CD4-positive, alpha-beta T cell treated with Interferon alpha-2 for 1 hour (primary cell): ENCODE measurements around the gene DLEC1.

Experiments used
- DNase-seq, 2 donors: peaks; one replicate each; pipeline ENCODE4 v3.0.0-alpha.2; 2020 to 2022

Gene DLEC1

GRCh38 chr3:38002940-38003339 is 36.1 kb upstream of the DLEC1 start:
- no peak for DNase-seq

DNA sequence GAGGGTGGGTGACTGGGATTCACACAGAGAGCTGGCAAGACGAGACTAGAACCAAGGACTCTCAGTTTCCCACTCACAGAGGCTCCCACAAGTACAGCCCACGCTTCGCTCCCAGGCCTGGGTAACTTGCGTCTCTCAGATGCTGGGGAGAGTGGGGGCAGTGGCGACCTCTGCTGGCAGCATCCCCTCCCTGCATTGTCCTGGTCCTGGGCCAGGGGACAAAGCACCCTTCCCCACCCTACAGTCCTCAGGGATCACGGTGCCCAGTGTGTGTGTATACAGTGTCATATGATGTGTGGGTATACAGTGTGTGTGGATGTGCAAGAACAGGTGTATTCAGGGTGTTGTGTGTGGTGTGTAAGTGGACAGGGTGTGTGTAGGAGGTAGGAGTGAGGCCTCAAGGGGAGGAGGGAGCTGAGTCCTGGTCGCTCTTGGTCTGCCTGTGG is 35.6 kb upstream of the DLEC1 start:
- peak; percentile 43 to 67 for DNase-seq

- DNase-seq: no peak
These were observed 35.1 kb upstream of the DLEC1 start for GRCh38 chr3:38003817-38004414.

GRCh38 chr3:38004415-38005075 is 34.5 kb upstream of the DLEC1 start:
- peak; percentile 52 to 67 for DNase-seq

GRCh38 chr3:38005076-38006020 is 33.7 kb upstream of the DLEC1 start:
- no peak for DNase-seq

GRCh38 chr3:38006031-38006430 is 33.0 kb upstream of the DLEC1 start:
- no peak for DNase-seq

DNA sequence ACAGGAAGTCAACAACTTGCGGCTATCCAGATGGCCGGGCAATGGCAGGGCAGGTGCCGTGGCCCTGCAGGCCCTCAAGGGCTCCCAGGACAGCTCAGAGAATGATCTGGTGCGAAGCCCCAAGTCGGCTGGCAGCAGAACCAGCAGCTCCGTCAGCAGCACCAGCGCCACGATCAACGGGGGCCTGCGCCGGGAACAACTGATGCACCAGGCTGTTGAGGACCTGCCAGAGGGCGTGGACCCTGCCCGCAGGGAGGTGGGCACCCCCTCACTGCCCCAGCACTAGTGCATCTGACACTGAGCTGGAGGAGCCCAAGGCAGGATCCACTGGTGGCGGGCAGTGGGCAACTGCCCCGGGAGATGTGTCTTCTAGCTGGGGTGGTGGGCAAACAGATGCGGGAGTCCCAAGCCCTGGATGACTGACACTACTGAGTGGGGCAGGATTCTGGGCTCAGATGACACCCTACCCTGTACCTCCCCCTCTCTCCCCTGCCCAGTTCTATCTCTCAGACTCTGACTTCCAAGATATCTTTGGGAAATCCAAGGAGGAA is 32.5 kb upstream of the DLEC1 start:
- DNase-seq: no peak

DNA sequence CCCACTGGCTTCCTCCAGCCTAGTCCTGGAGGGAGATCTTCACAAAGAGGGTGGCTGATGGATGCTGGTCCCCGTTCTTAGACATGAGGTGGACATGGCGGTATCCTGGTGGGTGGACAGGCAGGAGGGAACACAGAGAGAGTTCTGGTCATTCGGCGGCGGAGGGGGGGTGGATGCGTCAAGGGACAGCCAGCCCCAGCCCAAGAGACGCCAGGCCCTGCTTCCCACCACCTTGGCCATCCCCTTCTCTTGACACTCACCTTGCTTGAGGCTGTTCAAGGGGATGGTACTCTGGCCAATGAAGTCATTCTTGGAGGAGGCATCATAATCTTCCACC is 31.3 kb upstream of the DLEC1 start:
- no peak for DNase-seq

DNA sequence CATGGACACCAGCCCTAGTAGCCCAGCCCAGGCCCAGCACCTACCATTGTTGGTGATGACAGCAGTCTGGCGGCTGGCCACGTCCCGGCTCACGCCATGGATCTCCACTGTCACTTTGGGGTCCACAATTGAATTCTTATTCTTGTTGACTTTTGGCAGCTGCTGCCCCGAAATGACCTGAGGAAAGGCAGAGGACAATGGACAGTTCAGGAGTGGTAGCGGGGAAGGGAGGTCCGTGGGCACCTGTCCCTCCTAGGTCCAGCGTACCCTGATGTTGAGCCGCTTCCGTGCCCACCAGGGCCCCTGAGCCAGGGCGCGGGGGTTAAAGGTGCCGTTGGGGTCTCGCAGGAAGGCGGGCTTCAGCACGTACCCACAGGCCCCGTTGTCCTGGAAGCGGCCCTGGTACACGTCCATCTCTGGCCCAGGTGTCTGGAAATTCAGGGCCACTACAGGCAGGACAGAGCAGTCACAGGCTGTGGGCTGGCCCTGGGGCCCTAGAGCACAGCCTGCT is 30.8 kb upstream of the DLEC1 start:
- no peak for DNase-seq

GRCh38 chr3:38008971-38009580 is 29.9 kb upstream of the DLEC1 start:
- DNase-seq: no peak

DNA sequence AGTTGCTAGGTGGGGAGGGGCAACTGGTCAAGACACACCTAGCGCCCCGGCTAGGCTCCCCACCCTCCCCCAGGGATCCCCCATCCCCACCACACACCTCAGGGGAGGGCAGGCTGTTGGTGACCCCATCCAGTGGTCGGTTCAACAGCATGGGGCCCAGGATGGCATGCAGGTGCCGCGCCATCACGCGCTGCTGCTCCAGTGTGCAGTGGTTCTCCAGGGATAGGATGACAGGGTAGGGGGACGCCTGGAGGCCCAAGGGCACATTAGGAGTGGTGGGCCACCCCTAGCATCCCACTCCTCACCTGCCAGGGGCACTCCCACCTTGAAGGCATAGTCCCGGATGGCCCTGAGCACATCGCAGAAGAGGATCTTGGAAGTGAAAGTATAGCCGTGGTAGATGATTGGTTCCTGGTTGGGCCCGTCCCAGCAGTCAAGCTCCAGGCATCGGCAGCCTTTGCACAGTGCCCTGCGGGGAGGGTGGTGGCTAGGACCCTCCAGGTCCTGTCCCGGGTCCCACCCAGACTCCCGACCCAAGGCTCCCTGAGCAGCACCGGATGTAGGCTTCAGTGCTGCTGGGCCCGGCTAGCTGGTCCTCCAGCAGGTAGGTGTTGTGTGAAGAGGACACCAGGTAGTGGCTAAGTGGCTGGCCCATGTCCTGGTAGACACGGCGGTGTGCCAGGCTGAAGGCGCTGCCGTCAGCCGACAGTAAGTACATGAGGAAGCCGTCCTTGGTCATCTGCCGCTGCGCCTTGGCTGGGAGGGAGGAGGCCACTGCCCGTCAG is 29.0 kb upstream of the DLEC1 start:
- no peak for DNase-seq

- DNase-seq: no peak
These were observed 27.9 kb upstream of the DLEC1 start for GRCh38 chr3:38011111-38011510.

GRCh38 chr3:38015485-38015884 is 23.5 kb upstream of the DLEC1 start:
- no peak for DNase-seq

DNA sequence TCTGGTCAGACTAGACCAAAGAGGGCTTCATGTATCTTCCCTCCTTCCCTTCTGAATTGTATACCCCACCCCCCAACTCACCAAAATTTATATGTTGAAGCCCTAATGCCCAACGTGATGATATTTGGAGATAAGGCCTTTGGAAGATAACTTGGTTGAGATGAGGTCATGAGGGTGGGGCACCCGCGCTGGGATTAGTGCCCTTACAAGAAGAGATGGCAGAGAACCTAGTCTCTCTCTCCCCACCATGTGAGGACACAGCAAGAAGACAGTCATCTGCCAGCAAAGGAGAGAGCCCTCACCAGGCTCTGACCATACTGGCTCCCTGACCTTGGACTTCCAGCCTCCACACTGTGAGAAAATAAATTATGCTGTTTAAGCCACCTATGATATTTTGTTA is 23.0 kb upstream of the DLEC1 start:
- DNase-seq: no peak

DNA sequence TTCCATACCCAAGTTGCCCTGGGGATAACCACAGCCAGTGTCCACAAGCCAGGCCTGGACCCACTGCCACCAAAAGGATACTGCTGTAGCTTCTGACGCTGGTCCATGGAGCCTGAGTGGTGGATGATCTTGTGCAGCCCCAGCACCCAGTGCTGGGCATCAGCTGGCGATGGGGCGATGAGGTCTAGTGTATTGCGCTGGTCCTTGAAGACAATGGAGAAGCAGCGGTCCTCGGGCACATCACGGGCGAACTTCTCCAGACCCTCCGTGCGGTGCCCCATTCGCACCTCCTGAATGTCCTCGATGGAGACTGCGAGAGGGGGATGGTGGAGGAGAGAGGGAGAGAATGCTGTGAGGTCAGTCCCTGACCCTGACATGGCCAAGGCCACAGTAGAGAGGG is 22.6 kb upstream of the DLEC1 start:
- no peak for DNase-seq

DNA sequence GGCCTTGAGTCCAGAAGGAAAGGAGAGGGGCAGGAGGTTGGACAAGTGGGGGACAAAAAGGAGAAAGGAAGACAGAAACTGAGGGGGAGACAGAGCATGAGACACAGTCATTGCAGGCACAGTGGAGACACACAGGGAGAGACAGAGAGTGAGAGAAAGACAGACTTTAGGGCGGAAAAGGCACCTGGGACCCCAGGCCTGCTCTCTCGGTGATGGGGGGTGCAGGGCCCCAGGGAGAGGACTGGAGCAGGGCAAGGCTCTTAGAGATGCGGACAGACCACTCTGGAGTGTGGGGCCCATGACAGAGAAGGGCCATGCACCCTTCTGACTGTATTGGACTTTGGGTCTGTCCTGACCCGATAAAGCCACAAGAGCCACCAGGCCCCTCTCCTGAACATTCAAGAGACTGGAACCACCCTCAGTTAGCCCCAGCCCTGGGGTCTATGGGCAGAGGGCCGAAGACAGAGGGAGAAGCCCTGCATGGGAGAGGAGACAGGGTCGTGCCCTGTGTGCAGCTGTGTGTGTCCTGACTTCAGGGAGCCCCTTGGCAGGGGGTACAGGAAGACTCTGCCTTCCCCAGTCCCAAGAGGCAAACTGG is 22.1 kb upstream of the DLEC1 start:
- no peak for DNase-seq

DNA sequence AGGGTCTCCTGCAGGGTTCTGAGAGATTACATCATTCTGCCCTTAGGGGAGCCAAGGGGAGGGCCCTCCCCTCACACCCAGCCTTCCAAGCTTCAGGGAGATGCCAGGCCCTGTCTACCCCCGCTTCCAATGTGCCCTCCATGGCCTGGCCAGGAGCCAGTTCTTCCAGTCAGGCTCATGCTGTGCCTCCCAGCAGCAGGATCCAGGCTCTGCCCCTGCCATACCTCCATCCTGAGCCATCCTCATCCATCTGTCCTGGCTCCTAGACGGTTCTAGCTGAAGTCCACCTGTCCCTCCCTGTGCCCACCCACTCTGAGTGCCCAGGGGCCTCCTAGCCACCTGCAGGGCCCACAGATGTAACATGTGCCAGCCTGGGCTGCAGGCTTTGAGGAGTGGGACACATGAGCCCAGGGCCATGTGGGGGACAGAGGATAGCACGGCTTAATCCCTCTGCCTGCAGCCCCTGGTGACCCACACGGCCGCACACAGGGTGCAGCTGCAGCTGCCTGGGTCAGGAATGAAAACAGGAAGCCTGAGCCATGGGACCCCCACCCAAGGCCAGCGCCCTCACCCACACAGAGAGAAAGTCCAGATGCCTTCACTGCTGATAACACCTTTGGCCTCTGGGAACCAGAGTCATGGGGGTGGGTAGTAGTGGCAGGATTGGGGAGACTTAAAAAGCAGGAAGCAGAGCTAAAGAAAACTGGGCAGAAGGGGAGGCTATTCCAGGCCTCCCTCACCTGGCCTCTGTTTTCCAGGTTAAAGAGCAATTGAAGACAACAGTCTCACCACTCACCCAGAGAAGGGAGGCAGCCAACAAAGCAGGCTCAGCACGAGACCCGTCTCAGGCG is 21.3 kb upstream of the DLEC1 start:
- DNase-seq: no peak

GRCh38 chr3:38018296-38019266 is 20.4 kb upstream of the DLEC1 start:
- DNase-seq: no peak

- no peak for DNase-seq
These were observed 19.2 kb upstream of the DLEC1 start for GRCh38 chr3:38019658-38020341.
